SK-N-SH (cell line): ENCODE results near the gene YEATS4. TPM values are rescaled to one million over a fixed set of nuclear protein-coding genes. Genes with fewer than 3 reads are reported as not detected.

Source experiments
- CTCF ChIA-PET: fragments of 300-600, 350-600 bp; formaldehyde crosslinking; extraction: SDS; loops from one replicate; lab custom pipeline; 2021; lab: Yijun Ruan, JAX
- POLR2A ChIA-PET: fragments of 350-600 bp; sonication (Branson Sonifier 250); formaldehyde crosslinking; extraction: SDS; loops from one replicate; lab custom pipeline; 2020; ENCODE audit warnings: antibody characterized with exemption, inconsistent platforms; lab: Yijun Ruan, JAX
- DNase-seq: peaks from one replicate; pipeline ENCODE4 v3.0.0; 2012
- H2AFZ ChIP-seq: fragments of 200-600 bp; sonication (generic); 2 replicates; pipeline ENCODE4 v1.8.1; 2016; ENCODE audit warnings: antibody characterized with exemption, mild to moderate bottlenecking, low read depth
- H3F3A ChIP-seq: fragments of 200-600 bp; sonication (generic); replicated peaks from 2 replicates; pipeline ENCODE3; 2016; ENCODE audit warnings: antibody characterized with exemption, mild to moderate bottlenecking; ENCODE audit not compliant: insufficient read depth
- H3K27ac ChIP-seq, 2 experiments: fragments of 200-500 bp in 1 of 2; fragments of 200-600 bp in 1 of 2; sonication (Bioruptor generic) in 1 of 2; sonication (generic), shearing (Covaris generic) in 1 of 2; 2 replicates each; pipeline versions ENCODE4 v1.5.1 to v1.6.1; 2014 to 2016; ENCODE audit warnings: low read depth in 2 of 2, inconsistent platforms in 1 of 2, low read length in 1 of 2, mild to moderate bottlenecking in 1 of 2, mixed read lengths in 1 of 2
- H3K27me3 ChIP-seq: fragments of 200-600 bp; sonication (generic), shearing (Covaris generic); 2 replicates; pipeline ENCODE4 v1.6.1; 2016; ENCODE audit warnings: mixed run types; ENCODE audit not compliant: insufficient read depth
- H3K36me3 ChIP-seq, 2 experiments: fragments of 200-500 bp in 1 of 2; fragments of 200-600 bp in 1 of 2; sonication (Bioruptor generic) in 1 of 2; sonication (generic) in 1 of 2; replicated peaks in 1 of 2; 2 replicates each; pipeline versions ENCODE3 to v1.5.1; 2014 to 2016; ENCODE audit warnings: low read length in 1 of 2, mild to moderate bottlenecking in 1 of 2; ENCODE audit not compliant: insufficient read depth in 2 of 2, control insufficient read depth in 1 of 2
- H3K4me1 ChIP-seq, 2 experiments: fragments of 200-500 bp in 1 of 2; fragments of 200-600 bp in 1 of 2; sonication (Bioruptor generic) in 1 of 2; sonication (generic), shearing (Covaris generic) in 1 of 2; 2 replicates each; pipeline versions ENCODE4 v1.5.1 to v1.6.1; 2014 to 2016; ENCODE audit warnings: low read depth in 1 of 2, low read length in 1 of 2, mixed run types in 1 of 2; ENCODE audit not compliant: insufficient read depth in 2 of 2, control insufficient read depth in 1 of 2
- H3K4me2 ChIP-seq: fragments of 200-600 bp; sonication (generic), shearing (Covaris generic); 2 replicates; pipeline ENCODE4 v1.6.1; 2017; ENCODE audit warnings: mixed run types
- H3K4me3 ChIP-seq, 2 experiments: fragments of 200-500 bp in 1 of 2; fragments of 200-600 bp in 1 of 2; sonication (Bioruptor generic) in 1 of 2; sonication (generic), shearing (Covaris generic) in 1 of 2; 2 replicates each; pipeline versions ENCODE4 v1.5.1 to v1.8.1; 2014 to 2016; ENCODE audit warnings: low read depth in 2 of 2, inconsistent platforms in 1 of 2, low read length in 1 of 2, mild to moderate bottlenecking in 1 of 2, mixed read lengths in 1 of 2, moderate library complexity in 1 of 2
- H3K79me2 ChIP-seq: fragments of 200-600 bp; sonication (generic); 2 replicates; pipeline ENCODE4 v1.8.1; 2017; ENCODE audit warnings: mild to moderate bottlenecking; ENCODE audit not compliant: insufficient read depth
- H3K9ac ChIP-seq: fragments of 200-600 bp; sonication (generic); 2 replicates; pipeline ENCODE4 v1.6.1; 2017; ENCODE audit warnings: mixed run types
- H3K9me2 ChIP-seq: fragments of 200-600 bp; sonication (generic); 2 replicates; pipeline ENCODE4 v1.6.1; 2017; ENCODE audit warnings: mixed run types
- H3K9me3 ChIP-seq: fragments of 200-600 bp; sonication (generic); 2 replicates; pipeline ENCODE4 v1.6.1; 2017; ENCODE audit warnings: mixed run types, mild to moderate bottlenecking, moderate library complexity
- H4K20me1 ChIP-seq: fragments of 200-600 bp; sonication (generic); 2 replicates; pipeline ENCODE4 v1.6.1; 2017; ENCODE audit warnings: mild to moderate bottlenecking, mixed run types; ENCODE audit not compliant: insufficient read depth
- GABPA ChIP-seq: IDR thresholded peaks from 2 replicates; pipeline ENCODE4 v1.4.0; 2012; ENCODE audit warnings: low read depth, mild to moderate bottlenecking
- MXI1 ChIP-seq: IDR thresholded peaks from 2 replicates; pipeline ENCODE4 v1.6.1; 2012; ENCODE audit warnings: mild to moderate bottlenecking, low read depth, low read length, improper control_type of control experiment
- NRF1 ChIP-seq: IDR thresholded peaks from 2 replicates; pipeline ENCODE4 v1.6.1; 2012; ENCODE audit warnings: low read depth, mild to moderate bottlenecking, low read length
- POLR2AphosphoS5 ChIP-seq: IDR thresholded peaks from 2 replicates; pipeline ENCODE4 v1.6.1; 2012; ENCODE audit warnings: low read depth, low read length
- RAD21 ChIP-seq: IDR thresholded peaks from 2 replicates; pipeline ENCODE4 v1.6.1; 2012; ENCODE audit warnings: mild to moderate bottlenecking, low read length
- RCOR1 ChIP-seq: fragments of 150-350 bp; IDR thresholded peaks from 2 replicates; pipeline ENCODE4 v1.6.1; 2017; ENCODE audit warnings: antibody characterized with exemption, low read length
- RFX5 ChIP-seq: IDR thresholded peaks from 2 replicates; pipeline ENCODE4 v1.6.1; 2012; ENCODE audit warnings: mild to moderate bottlenecking, improper control_type of control experiment, low read length
- RXRA ChIP-seq: IDR thresholded peaks from 2 replicates; pipeline ENCODE4 v1.4.0; 2012; ENCODE audit warnings: low read depth, mild to moderate bottlenecking, borderline replicate concordance
- TAF1 ChIP-seq: IDR thresholded peaks from 2 replicates; pipeline ENCODE4 v1.6.1; 2012; ENCODE audit warnings: low read depth, mild to moderate bottlenecking, low read length, moderate library complexity, borderline replicate concordance
- TEAD4 ChIP-seq: IDR thresholded peaks from 2 replicates; pipeline ENCODE4 v1.4.0; 2012; ENCODE audit warnings: mild to moderate bottlenecking, borderline replicate concordance; ENCODE audit not compliant: insufficient read depth
- USF2 ChIP-seq: fragments of 150-350 bp; IDR thresholded peaks from 2 replicates; pipeline ENCODE4 v1.6.1; 2017; ENCODE audit warnings: antibody characterized with exemption, low read length, low read depth, borderline replicate concordance
- ZBTB33 ChIP-seq: IDR thresholded peaks from 2 replicates; pipeline ENCODE4 v1.4.0; 2012; ENCODE audit warnings: low read depth, borderline replicate concordance
- WGBS: methylation state at CpG from one replicate; pipeline ENCODE4 v1.1.6; 2017; ENCODE audit warnings: low lambda C conversion rate; 5-methylcytosine and 5-hydroxymethylcytosine counted together
- polyA plus RNA-seq, 3 experiments: library from polyadenylated mRNA; depleted of rRNA; stranded (reverse); fragments of >200 nt; gene quantifications; 2 replicates each; pipeline ENCODE4 v1.2.3, GENCODE V29; 2012
- TF ChIP-seq, protein P1 (sequence below): fragments of 150-350 bp; IDR thresholded peaks from 2 replicates; pipeline ENCODE4 v1.6.1; 2016; ENCODE audit warnings: mild to moderate bottlenecking, low read depth, low read length
- TF ChIP-seq, protein P2 (sequence below): IDR thresholded peaks from 2 replicates; pipeline ENCODE4 v1.4.0; 2012; ENCODE audit warnings: low read depth, borderline replicate concordance
- TF ChIP-seq, protein P3 (sequence below): IDR thresholded peaks from 2 replicates; pipeline ENCODE4 v1.6.1; 2012; ENCODE audit warnings: mild to moderate bottlenecking, low read depth, low read length, moderate library complexity
- TF ChIP-seq, protein P4 (sequence below): fragments of 200-600 bp; sonication (generic); IDR thresholded peaks from 2 replicates; pipeline ENCODE4 v1.6.1; 2017; ENCODE audit warnings: antibody characterized with exemption, mild to moderate bottlenecking, moderate library complexity
- TF ChIP-seq, protein P5 (sequence below): IDR thresholded peaks from 2 replicates; pipeline ENCODE4 v1.4.0; 2012; ENCODE audit warnings: low read depth

Gene YEATS4
- polyA plus RNA-seq, 1 of the 3 experiments (the other 2 are of a cell fraction) = 11.4 TPM

GRCh38 chr12:69341328-69341727 is 18.2 kb upstream of the YEATS4 start:
- Histone ChIP-seq H3F3A (no peaks in the 10 kb centered on the region), H3K36me3 (no peaks in the 10 kb centered on the region), H3K9ac (no peak overlapping the region), H3K27ac (no peak overlapping the region), H3K4me2 (no peak overlapping the region), H3K79me2 (no peaks in the 10 kb centered on the region), H4K20me1 (no peaks in the 10 kb centered on the region), H3K4me3 (no peak overlapping the region), H3K9me2 (no peaks in the 10 kb centered on the region), H2AFZ (no peak overlapping the region), H3K27me3 (no peaks in the 10 kb centered on the region; the same call in 1 of the 2 replicates), H3K9me3 (no peaks in the 10 kb centered on the region), H3K4me1 (no peaks in the 10 kb centered on the region)
- ChIA-PET CTCF (no interaction called here), POLR2A (no interaction called here)
- 62% methylated on average over 5 of the region's 5 CpGs for WGBS
- TF ChIP-seq MXI1 (no peak), RCOR1 (no peak), RXRA (no peak), TAF1 (no peak), RFX5 (no peak)
- TF ChIP-seq, protein P1, sequence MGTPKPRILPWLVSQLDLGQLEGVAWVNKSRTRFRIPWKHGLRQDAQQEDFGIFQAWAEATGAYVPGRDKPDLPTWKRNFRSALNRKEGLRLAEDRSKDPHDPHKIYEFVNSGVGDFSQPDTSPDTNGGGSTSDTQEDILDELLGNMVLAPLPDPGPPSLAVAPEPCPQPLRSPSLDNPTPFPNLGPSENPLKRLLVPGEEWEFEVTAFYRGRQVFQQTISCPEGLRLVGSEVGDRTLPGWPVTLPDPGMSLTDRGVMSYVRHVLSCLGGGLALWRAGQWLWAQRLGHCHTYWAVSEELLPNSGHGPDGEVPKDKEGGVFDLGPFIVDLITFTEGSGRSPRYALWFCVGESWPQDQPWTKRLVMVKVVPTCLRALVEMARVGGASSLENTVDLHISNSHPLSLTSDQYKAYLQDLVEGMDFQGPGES = no peak
- TF ChIP-seq, protein P2, sequence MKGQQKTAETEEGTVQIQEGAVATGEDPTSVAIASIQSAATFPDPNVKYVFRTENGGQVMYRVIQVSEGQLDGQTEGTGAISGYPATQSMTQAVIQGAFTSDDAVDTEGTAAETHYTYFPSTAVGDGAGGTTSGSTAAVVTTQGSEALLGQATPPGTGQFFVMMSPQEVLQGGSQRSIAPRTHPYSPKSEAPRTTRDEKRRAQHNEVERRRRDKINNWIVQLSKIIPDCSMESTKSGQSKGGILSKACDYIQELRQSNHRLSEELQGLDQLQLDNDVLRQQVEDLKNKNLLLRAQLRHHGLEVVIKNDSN = no peak
- DNase-seq = no peak

GRCh38 chr12:69342421-69342820 is 17.1 kb upstream of the YEATS4 start:
- no peaks in the 10 kb centered on the region for H3K4me1 ChIP-seq
- no peaks in the 10 kb centered on the region for H3F3A ChIP-seq
- H3K9ac ChIP-seq = no peak overlapping the region
- ChIA-PET CTCF (no interaction called here), POLR2A (no interaction called here)
- no peak overlapping the region for H2AFZ ChIP-seq
- no peak overlapping the region for H3K4me2 ChIP-seq
- no peak overlapping the region for H3K27ac ChIP-seq
- no peak overlapping the region for H3K4me3 ChIP-seq
- H4K20me1 ChIP-seq = no peaks in the 10 kb centered on the region
- H3K27me3 ChIP-seq = no peaks in the 10 kb centered on the region; the same call in 1 of the 2 replicates
- 58% methylated on average over 2 of the region's 2 CpGs for WGBS
- H3K9me3 ChIP-seq = no peaks in the 10 kb centered on the region
- H3K79me2 ChIP-seq = no peaks in the 10 kb centered on the region
- no peaks in the 10 kb centered on the region for H3K9me2 ChIP-seq
- DNase-seq = no peak
- no peaks in the 10 kb centered on the region for H3K36me3 ChIP-seq
- TF ChIP-seq POLR2AphosphoS5 = no peak
- TF ChIP-seq ZBTB33 = no peak
- TF ChIP-seq, protein P3, sequence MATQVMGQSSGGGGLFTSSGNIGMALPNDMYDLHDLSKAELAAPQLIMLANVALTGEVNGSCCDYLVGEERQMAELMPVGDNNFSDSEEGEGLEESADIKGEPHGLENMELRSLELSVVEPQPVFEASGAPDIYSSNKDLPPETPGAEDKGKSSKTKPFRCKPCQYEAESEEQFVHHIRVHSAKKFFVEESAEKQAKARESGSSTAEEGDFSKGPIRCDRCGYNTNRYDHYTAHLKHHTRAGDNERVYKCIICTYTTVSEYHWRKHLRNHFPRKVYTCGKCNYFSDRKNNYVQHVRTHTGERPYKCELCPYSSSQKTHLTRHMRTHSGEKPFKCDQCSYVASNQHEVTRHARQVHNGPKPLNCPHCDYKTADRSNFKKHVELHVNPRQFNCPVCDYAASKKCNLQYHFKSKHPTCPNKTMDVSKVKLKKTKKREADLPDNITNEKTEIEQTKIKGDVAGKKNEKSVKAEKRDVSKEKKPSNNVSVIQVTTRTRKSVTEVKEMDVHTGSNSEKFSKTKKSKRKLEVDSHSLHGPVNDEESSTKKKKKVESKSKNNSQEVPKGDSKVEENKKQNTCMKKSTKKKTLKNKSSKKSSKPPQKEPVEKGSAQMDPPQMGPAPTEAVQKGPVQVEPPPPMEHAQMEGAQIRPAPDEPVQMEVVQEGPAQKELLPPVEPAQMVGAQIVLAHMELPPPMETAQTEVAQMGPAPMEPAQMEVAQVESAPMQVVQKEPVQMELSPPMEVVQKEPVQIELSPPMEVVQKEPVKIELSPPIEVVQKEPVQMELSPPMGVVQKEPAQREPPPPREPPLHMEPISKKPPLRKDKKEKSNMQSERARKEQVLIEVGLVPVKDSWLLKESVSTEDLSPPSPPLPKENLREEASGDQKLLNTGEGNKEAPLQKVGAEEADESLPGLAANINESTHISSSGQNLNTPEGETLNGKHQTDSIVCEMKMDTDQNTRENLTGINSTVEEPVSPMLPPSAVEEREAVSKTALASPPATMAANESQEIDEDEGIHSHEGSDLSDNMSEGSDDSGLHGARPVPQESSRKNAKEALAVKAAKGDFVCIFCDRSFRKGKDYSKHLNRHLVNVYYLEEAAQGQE = no peak
- no peak for TF ChIP-seq NRF1
- TF ChIP-seq RAD21 = no peak
- TF ChIP-seq, protein P4, sequence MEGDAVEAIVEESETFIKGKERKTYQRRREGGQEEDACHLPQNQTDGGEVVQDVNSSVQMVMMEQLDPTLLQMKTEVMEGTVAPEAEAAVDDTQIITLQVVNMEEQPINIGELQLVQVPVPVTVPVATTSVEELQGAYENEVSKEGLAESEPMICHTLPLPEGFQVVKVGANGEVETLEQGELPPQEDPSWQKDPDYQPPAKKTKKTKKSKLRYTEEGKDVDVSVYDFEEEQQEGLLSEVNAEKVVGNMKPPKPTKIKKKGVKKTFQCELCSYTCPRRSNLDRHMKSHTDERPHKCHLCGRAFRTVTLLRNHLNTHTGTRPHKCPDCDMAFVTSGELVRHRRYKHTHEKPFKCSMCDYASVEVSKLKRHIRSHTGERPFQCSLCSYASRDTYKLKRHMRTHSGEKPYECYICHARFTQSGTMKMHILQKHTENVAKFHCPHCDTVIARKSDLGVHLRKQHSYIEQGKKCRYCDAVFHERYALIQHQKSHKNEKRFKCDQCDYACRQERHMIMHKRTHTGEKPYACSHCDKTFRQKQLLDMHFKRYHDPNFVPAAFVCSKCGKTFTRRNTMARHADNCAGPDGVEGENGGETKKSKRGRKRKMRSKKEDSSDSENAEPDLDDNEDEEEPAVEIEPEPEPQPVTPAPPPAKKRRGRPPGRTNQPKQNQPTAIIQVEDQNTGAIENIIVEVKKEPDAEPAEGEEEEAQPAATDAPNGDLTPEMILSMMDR = no peak
- TF ChIP-seq TEAD4 = no peak
- TF ChIP-seq GABPA = no peak
- TF ChIP-seq, protein P5, sequence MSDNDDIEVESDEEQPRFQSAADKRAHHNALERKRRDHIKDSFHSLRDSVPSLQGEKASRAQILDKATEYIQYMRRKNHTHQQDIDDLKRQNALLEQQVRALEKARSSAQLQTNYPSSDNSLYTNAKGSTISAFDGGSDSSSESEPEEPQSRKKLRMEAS = no peak
- no peak for TF ChIP-seq USF2
